ENCODE results near the gene PDE6B. TPM values are rescaled to one million over a fixed set of nuclear protein-coding genes. Genes with fewer than 3 reads are reported as not detected.

PDE6B gene
- total RNA-seq, 1 experiment from 2014 or later: not detected

GRCh38 chr4:673349-674091, 48.1 kb downstream of the PDE6B start:
- no peak for DNase-seq
- BruUV-seq (replicated peaks): no TSS peak
- Histone ChIP-seq H3K36me3 (ENCODE audit: low read depth, low read length) (peaks cover 13% of the 10 kb centered on the region), H3K4me1 (ENCODE audit: insufficient read depth, low read length) (peaks cover 25% of the 10 kb centered on the region), H3K4me3 (ENCODE audit: low read length) (peak overlapping the region; percentile 96), H3K9me3 (ENCODE audit: low read length) (no peaks in the 10 kb centered on the region), H2AFZ (ENCODE audit: low read length) (no peak overlapping the region), H4K20me1 (ENCODE audit: low read length) (no peaks in the 10 kb centered on the region), H3K79me2 (ENCODE audit: low read length) (peaks cover 20% of the 10 kb centered on the region), H3F3A (ENCODE audit: low read length, unreplicated experiment) (no peaks in the 10 kb centered on the region), H3K27ac (ENCODE audit: low read length) (peak overlapping the region; percentile 26; the same call in 1 of the 2 replicates), H3K4me2 (ENCODE audit: low read length) (peak overlapping the region; percentile 98), H3K9me2 (replicated peaks; ENCODE audit: low read length) (no peaks in the 10 kb centered on the region), H3K27me3 (ENCODE audit: low read length) (no peaks in the 10 kb centered on the region), H3K9ac (ENCODE audit: low read length) (peak overlapping the region; percentile 86)
- intact Hi-C loops (cut with micrococcal nuclease): no loop called here
- ChIA-PET POLR2A (ENCODE audit: unreplicated experiment) (interaction anchor here (0.6 kb wide), 1 partner anchor 257 kb away, joined by 5 read pairs; no protein-coding TSS in a partner anchor), CTCF (interaction anchor here (1.0 kb wide), 1 partner anchor 71 kb away, joined by 5 read pairs; no protein-coding TSS in a partner anchor)
- TF ChIP-seq, protein P1, sequence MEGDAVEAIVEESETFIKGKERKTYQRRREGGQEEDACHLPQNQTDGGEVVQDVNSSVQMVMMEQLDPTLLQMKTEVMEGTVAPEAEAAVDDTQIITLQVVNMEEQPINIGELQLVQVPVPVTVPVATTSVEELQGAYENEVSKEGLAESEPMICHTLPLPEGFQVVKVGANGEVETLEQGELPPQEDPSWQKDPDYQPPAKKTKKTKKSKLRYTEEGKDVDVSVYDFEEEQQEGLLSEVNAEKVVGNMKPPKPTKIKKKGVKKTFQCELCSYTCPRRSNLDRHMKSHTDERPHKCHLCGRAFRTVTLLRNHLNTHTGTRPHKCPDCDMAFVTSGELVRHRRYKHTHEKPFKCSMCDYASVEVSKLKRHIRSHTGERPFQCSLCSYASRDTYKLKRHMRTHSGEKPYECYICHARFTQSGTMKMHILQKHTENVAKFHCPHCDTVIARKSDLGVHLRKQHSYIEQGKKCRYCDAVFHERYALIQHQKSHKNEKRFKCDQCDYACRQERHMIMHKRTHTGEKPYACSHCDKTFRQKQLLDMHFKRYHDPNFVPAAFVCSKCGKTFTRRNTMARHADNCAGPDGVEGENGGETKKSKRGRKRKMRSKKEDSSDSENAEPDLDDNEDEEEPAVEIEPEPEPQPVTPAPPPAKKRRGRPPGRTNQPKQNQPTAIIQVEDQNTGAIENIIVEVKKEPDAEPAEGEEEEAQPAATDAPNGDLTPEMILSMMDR (conservative IDR thresholded peaks at IDR 0.05; ENCODE audit: low read depth, low read length): no peak
- TF ChIP-seq EZH2phosphoT487 (IDR thresholded peaks at IDR 0.05; ENCODE audit: borderline replicate concordance, low read length) (no peak), EZH2 (IDR thresholded peaks at IDR 0.05; ENCODE audit: low read length, unreplicated experiment) (no peak)
- peak; percentile 31 for ATAC-seq

DNA sequence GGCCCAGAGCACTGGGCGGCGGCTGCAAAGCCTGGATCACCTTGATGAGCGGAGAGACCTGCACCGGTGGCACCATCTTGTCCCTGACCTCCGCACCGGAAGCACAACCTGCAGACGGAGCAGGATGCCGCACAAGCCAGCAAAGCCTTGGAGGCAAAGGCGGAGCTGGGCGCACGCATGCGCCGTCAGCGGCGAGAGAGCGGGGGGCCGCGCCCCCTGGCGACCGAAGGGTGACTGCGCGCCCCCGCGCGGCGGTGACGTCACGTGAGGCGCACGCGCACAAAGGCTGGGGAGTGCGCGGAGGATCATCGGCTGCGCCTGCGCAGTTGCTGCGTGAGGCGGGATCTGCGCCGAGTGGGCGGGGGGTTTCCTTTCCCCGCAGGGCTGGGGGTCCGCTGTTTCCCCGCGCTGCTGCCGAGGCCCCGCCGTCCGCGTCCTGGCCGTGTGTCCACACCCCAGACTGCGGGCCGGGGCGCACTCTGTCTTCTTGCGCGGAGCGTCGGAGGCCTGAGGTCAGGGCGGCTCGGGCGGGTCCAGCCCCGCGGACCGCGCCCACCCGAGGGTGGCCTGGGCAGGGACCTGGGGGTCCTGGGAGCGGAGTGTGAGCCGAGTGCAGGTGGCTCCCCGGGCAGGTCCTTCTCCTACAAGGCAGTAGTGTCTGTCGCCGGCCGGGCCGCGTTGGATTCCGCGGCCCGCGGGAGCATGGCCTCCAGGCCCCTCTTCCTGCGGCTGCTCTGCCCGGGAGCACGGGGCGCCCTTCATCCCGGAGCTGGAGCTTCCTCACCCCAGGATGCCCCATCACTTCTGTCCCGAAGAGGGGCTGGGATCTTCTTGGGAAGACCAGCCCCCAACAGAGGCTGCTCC, 49.0 kb downstream of the PDE6B start, which contains the start of the genes ATP5ME and MYL5:
ATP5ME (minus strand) TSS at position 105 of the 864 bp plus-strand sequence; CDS start at position 76, 29 bp downstream.
MYL5 (plus strand) TSS at position 371 of the 864 bp plus-strand sequence. CDS start 3,485 bp downstream, outside the sequence.
- peak; percentile 83 for ATAC-seq
- H3K4me2 ChIP-seq (ENCODE audit: low read length): peak within 1 kb of the TSS; percentile 98
- POLR2A ChIA-PET (ENCODE audit: unreplicated experiment): no interaction called here
- H3K9me2 ChIP-seq (replicated peaks; ENCODE audit: low read length): no peaks in the 10 kb centered on the region
- no peaks in the 10 kb centered on the region for H3K9me3 ChIP-seq (ENCODE audit: low read length)
- H3K27ac ChIP-seq (ENCODE audit: low read length): peak within 1 kb of the TSS; percentile 40
- no peaks in the 10 kb centered on the region for H4K20me1 ChIP-seq (ENCODE audit: low read length)
- CTCF ChIA-PET: interaction anchor here (1.0 kb wide), 1 partner anchor 72 kb away, joined by 5 read pairs; no protein-coding TSS in a partner anchor
- no TSS peak for BruUV-seq (replicated peaks)
- H3K4me3 ChIP-seq (ENCODE audit: low read length): peak within 1 kb of the TSS; percentile 96
- TF ChIP-seq, protein P1 (conservative IDR thresholded peaks at IDR 0.05; ENCODE audit: low read depth, low read length): peak; percentile 70
- TF ChIP-seq EZH2 (IDR thresholded peaks at IDR 0.05; ENCODE audit: low read length, unreplicated experiment): no peak
- intact Hi-C loops (cut with micrococcal nuclease): no loop called here
- no peaks in the 10 kb centered on the region for H3F3A ChIP-seq (ENCODE audit: low read length, unreplicated experiment)
- peak within 1 kb of the TSS; percentile 99 for H3K9ac ChIP-seq (ENCODE audit: low read length)
- DNase-seq: peak; percentile 93
- peaks cover 20% of the 10 kb centered on the region for H3K79me2 ChIP-seq (ENCODE audit: low read length)
- peaks cover 13% of the 10 kb centered on the region for H3K36me3 ChIP-seq (ENCODE audit: low read depth, low read length)
- peaks cover 25% of the 10 kb centered on the region for H3K4me1 ChIP-seq (ENCODE audit: insufficient read depth, low read length)
- H2AFZ ChIP-seq (ENCODE audit: low read length): peak within 1 kb of the TSS; percentile 88
- H3K27me3 ChIP-seq (ENCODE audit: low read length): no peaks in the 10 kb centered on the region

Data from PC-3 (cell line).